ENCODE results near the gene MRRF.

Gene MRRF

DNA sequence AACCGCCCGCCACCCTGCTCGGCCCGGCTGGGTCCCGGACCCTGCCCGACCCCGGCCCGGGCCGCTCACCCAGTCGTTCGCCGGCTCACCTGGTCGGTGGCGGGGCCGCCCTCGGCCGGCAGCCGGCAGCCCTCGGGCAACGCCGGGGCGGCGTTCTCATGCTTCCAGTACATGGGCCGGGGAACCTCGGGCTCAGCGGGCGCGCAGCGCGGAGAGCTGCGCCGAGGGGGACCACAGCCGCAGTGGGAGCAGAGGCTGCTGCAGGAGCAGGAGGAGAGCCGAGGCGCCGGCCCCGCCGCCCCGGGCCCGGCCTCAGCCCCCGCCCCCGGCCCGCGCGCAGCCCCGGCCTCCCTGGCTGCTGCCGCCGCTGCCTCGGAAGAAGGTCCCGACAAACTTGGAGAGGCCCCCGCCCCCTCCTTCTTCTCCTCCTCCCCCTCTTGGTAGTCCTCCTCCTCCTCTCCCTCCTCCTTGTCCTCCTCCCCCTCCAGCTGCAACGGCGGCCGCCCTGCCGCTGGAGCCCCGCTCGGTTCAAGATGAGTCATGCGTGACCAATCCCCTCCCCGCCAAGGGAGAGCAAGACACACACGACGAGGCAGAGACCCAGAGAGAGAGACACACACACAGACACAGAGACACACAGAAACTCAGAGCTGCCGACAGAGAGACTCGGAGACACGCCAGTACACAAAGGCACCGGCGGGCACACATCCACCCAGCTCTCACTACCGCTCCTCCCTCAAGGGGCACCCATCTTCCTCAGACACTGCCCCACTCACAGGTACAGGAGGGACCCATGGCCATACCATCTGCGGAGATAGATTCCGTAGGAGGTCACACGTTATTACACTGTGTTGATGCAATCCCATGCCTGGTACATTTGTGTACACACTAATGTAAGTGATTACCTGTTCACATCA, 35.9 kb upstream of the MRRF start, which contains the start of gene LHX6:
LHX6 (minus strand) TSS at position 390 of the 917 bp plus-strand sequence; CDS start at position 173, 217 bp downstream.
- no peak for DNase-seq

DNA sequence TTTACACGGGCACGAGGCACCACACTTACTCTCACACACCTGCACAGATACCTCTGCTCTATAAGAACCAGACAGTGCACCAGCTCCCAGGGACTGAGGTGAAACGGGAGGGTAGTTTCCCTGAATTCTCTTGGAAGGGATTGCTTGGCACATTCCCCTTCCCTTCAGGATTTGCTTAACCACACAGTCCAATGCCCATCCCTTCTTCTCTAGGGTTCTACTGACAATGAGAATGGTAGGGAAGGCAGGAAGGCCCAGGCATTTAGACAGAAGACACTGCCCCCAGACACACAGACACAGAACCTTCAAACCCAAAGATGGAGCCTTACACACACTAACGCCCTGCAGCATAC, 35.2 kb upstream of the MRRF start:
- DNase-seq: no peak

DNA sequence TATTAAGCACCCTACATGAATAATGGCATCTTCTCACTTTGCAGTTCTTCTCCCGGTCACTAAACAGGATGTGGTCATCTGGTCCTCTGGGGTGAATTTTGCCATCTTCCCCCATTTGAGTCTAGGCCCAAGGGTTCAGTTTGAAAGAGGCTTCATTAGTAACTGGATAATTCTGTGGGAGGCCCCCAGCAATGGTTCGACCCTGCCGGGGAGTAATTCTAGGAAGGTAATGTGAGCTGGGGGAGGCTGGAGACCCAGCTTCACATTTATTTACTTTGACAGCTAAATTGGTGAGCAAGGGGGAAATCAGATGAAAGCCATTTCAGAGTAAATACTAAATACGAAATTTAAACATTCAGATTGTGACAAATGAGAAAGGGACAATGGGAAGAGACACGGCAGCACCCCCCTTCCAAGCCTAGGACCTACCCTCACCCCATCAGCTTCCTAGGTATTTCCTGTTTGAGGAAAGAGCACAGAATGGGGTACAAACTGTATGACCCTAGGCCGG, 31.8 kb upstream of the MRRF start:
- DNase-seq: no peak

DNA sequence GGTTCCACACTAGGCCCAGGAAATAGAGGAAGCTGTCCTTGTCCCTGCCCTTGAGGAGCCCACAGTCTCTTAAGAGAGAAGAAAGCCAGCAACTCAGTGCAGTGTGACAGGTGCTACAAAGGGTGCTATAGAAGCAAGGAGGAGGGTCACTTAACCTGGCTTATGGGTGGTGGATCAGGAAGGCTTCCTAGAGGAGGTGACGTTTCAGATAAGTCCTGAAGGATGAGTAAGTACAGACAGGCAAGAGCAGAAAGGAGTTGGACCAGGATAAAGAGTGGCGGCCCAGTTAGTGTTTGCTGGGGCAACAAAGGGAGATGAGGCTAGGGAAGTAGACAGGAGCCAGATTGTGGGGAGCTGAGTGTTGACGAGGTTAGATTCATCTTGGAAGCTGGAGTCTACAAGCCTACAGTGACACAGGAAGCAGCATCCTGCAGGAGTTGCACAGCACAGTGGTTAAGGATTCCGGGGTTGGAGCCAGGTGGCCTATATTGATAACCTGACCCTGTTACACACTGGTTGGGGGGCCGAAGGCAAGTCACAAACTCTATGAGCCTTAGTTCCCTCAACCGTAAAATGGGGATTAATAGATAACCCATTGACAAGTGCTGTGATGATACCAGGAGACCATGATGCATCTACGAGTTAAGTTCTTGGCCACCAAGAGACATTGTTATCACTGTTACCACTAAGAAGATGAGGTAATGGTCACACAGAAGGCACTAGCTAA, 30.5 kb upstream of the MRRF start:
- no peak for DNase-seq

DNA sequence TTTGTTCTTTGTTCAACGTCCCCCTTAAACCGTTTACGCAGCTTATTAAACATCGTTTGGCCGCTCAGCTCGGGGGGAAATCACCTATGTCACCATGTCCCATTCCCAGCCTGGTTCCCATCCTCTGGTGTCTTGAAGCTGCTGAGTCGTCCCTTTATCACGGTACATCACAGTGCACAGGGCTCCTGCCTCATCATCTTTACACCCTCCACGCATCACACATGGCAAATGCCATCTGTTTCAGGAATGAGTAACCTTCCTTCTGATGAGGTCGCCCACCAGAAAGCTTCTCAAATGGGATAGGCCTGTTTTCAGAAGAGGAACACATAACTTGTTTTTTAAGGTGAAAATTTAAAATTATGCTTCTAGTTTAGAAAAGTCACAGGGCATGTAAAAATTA, 28.0 kb upstream of the MRRF start:
- no peak for DNase-seq

DNA sequence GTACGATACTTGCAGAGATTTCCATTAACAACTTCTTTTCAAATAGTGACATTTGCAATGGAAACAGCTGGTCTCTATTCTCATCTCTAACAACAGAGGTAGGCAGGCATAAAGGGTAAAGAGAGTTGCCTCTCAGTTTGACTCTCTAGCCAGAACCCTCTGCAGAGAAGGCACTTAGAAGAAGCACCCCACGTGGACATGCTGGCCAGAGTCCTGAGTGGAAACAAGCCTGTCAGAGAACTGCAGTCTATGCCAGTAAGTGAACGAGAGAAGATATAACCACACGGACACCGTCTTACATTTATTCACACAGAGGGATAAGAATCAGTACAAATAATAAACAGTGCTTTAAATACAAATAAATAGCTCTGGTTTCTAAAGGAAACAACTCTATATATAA, 25.0 kb upstream of the MRRF start:
- no peak for DNase-seq

DNA sequence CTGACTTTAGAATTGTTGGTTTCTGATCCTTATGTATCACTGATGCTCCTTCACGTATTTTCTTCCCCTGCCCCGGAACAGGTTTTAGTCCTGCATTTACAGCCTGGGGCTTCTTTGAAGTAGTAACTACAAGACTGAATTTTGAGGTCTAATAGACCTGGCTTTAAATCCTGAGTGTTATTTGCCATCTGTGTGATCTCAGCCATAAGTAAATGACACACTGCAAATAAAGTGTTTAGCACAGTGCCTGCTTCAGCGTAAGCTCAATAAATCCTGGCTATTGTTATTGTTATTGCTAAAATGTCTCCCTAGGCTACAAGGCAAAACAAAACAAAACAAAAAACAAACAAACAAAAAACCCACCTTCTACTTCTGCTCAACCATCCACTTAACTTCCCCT, 20.3 kb upstream of the MRRF start:
- no peak for DNase-seq

DNA sequence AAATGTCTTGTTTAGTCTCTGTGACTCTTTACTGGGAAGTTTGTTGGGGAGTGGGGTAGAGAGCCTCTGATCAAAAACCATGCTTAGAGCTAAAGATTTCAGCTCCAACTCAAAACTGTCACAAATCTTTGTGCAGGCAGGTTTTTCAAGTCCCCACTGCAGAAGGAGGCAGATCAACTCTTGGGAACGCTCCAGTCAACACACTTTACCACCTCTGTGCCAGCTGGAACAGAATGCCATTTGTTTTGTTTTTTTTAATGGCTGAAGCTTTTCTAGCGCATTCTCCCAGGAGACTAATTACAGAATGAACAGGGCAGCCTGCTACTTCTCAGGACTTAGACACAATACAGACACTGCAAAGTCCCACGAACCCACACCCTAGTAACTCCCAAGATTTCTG, 18.0 kb upstream of the MRRF start:
- DNase-seq: no peak

DNA sequence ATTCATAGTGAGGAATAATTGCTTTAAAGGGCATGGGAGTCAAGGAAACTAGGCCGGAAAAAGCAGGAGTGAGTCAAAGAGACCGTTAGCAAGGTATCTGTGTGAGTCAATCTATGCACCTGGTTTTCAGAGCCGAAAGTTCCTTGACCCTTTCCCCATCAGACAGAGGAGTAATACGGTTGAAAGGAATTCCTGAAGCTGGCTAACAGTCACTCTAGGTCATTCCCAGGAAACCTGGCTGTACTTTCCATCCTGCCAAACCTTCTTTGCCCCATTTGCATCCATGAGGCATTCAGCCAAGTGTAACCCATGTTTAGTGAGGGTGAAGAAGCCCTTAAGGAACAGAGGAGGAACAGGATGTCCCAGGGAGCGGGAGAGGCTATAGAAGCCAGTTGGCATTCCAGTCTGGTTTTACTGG, 16.2 kb upstream of the MRRF start:
- no peak for DNase-seq

DNA sequence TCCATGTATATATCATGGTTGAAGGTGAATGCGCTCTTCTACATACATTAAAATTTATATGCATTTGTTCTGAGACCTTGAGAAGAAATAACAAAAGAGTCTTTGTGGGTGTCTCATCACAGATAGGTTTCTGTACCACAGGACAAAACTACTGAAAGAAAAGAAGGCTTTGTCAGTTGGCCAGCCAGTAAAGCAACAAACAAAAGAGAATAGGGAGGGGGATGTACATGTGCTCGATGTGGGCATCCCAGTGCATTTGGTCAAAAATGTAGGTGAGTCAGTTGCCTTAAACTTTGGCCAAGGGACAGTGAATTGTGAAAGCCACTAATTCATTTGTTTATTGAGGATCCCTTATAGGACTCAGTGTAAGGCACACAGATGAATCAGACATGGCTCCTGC, 13.3 kb upstream of the MRRF start:
- no peak for DNase-seq

DNA sequence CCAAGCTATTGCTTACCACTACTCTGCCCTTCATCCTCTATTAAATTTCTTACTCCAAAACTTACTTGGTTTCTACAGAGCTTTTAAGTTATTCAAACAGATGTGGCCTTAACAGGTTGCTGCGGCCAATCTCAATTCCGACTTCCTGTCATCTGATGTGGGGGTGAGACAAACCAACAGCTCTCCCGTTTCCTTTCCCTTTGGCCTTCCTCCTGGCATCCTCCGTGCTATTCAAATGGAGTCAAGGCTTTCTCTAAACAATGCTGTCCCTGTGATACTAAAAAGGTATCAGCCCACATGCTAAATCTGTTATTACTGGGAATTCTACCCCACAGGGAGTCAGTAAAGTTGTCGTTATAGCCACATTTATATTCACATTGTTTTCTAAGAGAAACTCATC, 11.9 kb upstream of the MRRF start:
- DNase-seq: no peak

DNA sequence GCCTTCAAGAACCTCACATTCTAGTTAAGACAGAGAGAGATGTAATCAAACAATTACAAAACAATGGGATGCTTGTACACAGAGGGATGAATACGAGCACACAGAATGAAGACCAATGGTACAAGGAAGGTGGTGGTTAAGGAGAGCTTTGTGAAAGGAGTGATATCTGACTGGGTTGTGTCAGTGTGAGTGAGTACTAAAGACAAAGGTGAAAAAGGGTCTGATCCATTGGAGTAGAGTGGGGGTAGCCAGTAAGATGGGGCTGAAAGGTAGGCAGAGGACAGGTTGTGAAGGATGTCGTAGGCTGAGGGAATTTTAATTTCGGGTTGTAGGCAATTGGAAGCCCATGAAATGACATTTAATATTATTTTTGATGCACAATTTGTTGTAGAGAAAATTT, 9.9 kb upstream of the MRRF start:
- no peak for DNase-seq

DNA sequence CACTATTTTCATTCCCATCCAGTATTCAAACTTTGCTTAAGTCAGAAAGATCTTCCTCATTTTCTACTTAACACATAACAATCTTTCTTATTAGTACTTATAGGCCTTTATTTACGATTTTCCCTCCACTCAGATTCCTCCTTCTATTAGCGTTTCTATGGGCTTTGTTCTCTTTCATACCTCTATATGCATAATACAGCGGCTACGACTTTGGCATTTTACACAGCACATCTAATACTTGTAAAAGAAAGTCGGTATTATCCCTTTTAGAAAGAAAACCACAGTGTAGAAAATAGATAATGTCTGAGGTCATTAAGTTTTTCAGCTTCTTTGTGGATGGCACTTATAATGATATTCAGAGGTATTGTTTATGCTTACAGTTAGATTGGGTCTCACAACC, 8.5 kb upstream of the MRRF start:
- no peak for DNase-seq

DNA sequence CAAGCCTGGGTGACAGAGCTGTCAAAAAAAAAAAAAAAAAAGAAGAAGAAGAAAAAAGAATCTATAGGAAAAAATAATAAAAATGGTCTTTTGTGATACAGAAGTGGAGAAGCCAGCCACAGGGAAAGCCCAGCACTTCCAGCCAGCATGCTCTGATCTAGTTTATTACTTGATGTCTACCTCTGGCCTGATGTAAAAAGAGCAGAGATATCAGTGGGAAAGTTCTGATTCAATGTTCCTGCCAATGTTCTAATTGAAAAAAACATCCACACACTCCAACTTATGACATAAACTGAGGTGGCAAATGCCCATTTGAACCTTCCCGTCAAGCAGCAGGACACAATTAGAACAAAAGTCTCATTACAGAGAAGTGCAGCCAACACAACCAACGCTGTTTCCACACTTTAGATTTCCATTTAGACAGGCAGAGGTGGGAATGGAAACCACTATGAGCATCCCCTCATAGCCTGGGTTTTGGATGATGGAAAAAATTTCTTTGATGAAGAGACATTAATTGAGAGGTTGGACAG, 5.7 kb upstream of the MRRF start:
- no peak for DNase-seq

DNA sequence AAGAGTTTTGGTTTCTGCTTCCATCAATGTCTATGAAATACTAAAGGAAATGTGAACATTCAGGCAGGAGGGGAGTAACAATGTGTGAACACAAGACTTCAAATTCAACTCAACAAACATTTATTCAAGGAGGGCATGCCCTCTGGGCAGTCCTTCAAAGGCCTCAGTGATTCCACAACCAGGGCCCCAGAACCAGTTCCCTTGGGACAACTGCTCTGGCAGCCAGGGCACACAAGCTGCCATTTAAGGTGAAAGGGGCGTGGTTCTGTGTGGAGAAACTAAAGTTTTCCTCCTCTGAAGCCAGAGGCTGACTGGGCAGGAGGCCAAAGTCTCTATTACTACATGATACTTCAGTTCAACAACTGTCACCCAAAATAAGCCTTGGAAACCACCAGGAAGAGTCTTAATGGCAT, 3.2 kb upstream of the MRRF start:
- no peak for DNase-seq

DNA sequence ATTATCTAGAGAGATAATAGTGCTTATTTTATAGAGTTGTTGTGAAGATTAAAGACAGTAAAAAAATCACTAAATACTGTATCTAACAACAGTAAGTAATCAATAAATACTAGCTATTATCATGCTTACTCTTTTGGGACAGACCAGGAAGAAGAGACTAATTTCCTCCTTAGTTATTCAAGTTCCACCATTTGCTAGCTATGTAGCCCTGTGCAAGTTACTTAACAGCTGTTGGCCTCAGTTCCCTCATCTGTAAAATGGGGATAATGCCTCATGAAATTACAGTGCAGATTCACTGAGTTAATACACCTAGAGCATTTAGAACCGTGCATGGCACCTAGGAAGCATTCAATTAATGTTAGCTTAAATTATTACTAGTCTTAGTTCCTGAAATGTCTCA, 2.6 kb upstream of the MRRF start:
- no peak for DNase-seq

DNA sequence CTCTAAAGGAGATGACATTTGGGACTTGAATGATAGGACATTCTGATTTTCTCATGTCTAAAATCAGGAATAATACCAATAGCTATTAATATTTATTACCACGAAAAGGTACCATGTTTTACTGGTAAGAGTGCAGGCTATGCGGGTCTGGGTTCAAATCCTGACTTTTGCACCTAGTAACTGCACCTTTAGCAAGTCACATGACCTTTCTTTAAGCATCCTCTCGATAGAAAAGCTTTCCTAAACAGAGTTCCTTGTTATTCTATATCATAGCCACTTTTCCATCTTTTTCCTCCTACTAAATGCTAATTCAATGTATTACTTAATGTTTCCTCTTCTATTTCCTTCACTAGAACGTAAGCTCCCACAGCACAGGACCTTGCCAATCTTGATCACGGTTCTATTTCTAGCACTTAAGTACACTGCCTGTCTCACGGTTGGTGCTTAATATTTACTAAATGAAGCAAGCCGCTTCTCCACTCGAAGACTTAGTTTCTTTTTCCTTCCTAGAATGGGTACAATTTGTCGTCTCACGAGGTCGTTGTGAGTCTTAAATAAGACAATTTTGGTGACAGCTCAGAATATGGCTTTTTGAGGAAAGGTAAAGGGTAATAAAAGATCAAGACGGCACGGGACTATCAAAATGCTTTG, 858 bp upstream of the MRRF start:
- no peak for DNase-seq

DNA sequence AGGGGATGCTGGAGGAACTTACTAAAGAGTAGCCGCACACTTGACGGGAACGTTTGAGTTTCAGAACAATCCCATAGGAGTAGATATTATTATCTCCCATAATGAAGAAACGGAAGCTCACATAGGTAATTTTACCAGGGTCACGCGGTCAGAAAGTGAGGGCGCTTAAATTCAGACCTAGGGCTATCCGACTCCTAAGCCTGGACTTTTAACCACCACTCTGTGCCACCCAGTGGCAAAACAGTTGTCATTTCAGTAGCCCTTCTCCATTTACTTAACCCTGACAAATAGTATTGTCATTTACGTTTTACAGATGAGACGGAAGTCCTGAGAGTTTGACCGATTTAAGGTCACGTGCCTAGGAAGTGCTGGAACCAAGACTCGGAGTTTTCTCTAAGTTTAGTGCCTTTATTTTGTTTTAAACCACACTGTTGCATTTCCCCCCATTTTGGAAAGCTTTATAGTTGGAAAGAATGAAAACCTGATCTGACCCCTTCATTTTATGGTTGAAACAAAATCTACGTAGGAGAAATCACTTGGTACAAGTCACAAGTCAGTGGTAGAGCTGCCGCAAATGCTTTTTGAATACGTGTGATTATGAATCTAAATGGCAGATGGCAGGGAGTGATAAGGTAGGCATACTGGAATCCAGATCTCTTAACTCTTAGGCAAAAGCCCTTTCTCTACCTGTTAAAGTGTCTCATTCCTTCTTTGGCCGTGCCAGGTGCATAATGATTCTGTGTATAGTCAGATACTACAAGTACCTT, 650 bp downstream of the MRRF start:
- no peak for DNase-seq

DNA sequence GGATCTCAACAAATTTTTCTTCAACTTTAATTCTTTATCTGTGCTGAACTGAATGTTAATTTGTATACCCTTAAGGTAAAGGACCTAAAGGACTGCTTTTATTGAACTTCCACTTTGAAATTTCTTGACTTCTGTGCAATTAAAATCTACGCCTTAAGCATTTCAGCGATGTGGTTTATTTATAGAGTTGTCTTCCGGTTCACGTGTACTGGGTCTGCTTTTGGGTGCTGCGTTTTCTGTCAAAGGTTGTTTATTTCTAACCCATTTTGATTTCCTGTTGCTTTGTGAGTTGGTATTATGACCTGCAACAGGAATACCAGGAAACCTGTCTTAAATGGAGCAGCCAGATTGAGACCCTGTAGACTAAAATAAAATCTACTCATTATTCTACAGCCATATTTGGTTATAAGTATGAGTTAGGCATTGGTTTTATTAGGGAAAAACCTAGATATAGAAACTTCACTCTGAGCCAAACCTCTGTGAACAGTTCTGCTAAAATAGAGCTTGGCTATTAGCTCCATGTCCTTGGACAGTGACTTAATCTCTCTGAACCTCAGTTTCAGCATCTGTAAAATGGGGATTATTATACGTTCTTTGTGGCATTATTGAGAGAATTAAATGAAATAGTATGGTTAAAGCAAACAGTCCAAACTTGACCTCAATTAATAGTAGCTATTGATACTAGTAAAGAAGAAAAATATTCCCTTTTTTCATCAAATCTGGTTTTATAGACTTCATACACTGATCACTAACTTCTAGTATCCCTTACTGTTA, 3.5 kb downstream of the MRRF start:
- DNase-seq: no peak

DNA sequence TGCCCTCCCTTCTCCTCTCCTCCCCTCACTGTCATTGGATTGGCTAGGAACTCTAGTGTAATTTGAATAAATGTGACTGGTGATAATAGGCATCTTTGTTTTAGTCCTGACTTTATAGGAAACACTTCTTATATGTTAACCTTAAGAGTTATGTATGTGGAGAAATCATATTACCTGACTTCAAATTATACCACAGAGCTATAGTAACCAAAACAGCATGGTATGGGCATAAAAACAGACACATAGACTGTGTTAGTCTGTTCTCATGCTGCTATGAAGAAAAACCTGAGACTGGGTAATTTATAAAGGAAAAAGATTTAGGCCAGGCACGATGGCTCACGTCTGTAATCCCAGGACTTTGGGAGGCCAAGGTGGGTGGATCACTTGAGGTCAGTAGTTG, 9.4 kb downstream of the MRRF start:
- DNase-seq: no peak

DNA sequence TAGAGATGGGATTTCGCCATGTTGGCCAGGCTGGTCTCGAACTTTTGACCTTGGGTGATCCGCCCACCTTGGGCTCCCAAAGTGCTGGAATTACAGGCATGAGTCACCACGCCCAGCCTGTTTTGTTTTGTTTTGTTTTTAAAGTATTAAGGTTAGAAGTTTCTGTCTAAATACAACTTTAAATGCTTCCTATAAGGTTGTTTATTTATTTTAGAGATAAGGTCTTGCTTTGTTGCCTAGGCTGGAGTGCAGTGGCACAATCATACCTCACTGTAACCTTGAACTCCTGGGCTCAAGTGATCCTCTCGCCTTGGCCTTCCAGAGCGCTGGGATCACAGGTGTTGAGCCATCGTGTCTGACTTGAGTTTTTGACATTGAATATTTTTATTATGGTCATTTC, 11.4 kb downstream of the MRRF start:
- DNase-seq: no peak
